ENCODE results near the gene SH3YL1.
A peak's percentile ranks its signal among the peaks of the same experiment; 100 is the strongest.

Gene SH3YL1

DNA sequence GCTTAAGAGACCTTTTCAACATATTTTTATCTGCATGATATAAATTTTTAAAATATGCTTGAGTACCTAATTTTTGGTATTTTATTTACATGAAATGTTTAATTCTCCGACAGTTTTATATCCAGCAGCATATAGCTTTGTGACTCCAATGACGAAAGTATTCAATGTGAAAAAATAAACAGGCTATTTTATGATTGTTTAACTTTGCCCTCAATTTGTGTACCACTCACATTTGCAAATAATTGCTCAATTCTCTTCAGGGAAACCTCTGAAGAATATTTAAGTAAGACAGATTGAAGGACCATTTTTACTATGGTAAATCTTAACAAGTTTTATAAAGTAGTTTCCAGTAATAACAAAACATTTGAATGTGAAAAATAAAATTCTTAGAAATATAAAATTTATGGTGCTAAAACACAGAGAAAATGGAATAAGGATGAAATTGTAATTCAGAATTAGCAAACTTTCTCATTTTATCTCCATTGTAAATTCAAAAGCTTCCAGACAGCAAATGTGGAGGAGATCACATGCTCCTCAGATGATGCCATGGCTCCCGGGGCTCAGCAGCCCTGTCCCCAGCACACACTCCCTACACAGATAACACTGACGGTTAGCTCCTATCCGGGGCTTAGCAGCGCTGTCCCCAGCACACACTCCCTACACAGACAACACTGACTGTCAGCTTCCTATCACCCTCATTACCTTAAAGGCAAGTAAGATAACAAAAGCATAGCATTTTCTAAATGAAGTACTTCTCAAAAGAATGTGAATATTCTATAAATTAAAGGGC is 39.7 kb downstream of the SH3YL1 start:
- peak in 7 of 51 donors; percentile 4 to 46 (median 25) for DNase-seq

DNA sequence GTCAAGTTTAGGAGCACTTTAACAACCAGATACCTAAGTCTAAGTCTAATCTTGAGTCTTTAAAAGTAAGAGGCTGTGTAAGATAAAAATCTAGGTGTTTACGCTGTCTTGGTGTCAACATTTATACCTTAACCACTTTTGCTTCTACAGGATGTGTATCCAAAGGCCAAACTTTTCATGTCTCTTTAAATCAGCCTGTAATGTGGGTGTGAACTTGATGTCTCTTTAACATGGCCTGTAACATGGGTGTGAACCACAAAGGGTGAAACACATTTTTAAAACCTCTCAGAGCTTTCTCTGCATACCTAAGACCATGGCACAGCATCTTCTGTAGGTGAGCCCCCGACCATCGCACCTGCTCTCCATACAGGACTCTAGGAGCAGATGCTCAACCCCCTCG is 40.4 kb downstream of the SH3YL1 start:
- DNase-seq: no peak

DNA sequence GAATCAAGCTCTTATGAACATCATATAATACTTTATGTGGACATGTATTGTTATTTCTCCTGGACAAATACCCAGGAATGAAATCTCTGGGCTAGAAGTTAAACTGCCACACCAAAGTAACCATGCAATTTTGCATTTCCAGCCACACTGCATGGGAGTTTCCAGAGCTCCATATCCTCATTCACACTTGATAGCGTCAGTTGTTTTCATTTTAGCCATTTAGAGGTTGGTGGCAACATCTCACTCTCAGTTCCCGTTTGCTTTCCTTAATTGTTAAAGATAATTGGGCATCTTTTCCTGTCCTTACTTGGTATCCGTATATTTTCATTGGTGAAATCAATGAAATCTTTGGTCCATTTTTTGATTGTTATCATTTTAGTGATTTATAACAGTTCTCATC is 47.8 kb downstream of the SH3YL1 start:
- no peak for DNase-seq

DNA sequence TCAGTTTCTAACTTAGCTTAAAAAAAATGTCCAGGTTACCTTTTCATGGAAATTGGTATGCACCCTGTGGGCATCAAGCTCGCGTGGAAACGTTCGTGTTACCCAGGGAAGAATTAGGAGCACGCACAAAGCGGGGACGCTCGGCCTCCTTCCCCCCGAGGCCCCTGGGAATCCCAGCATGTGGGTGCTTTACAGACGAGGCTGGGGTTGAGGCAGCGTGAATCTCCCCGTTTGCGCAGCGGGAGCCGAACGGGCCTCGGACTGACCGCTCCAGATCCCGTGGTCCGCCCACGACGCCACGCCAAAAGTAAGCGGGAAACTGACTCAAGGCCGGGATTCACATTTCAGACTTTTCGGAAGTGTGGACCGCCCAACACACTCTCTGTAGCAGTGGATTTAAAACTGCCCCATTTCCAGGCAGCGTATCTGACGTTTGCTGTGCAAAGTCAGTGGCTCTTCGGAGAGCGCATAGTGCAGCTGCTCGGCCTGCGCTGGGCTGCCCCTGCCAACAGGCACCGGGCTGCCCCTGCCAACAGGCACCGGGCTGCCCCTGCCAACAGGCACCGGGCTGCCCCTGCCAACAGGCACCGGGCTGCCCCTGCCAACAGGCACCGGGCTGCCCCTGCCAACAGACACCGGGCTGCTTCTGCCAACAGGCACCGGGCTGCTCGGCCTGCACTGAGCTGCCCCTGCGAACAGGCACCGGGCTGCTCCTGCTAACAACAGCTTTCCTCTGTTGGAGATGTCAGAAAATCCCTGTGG is 49.7 kb downstream of the SH3YL1 start:
- peak in 26 of 51 donors; percentile 6 to 75 (median 39) for DNase-seq

DNA sequence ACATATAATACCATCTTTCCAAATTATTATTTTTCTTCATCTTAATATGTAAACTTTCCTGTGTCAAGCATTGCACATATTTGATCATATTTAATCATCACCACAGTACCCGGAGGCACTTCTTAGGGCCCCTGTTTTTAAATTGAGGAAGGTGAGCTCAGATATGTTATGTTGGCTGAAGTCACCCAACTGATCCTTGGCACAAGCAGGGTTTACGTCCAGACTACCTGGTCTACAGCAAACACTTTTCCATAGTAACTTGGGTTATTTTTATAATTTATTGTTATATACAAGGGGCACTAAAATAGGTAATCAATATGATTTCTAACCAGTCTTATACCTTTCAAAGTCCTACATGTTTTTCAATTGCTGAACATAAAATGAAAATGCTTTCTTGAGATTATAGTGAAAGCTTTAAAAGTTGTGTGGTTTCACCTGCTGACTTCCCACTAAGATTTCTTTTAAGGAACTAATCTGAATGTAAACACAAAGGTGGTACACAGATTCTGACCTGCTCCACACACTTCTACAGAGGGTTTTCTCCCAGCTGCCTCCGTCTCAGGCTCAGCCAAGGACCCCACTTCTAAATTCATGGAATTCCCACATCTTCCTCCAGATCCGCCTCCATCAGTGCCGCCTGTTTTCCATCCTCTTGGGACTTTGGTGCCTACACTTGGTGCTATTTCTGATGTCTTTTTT is 52.2 kb downstream of the SH3YL1 start:
- DNase-seq: no peak

DNA sequence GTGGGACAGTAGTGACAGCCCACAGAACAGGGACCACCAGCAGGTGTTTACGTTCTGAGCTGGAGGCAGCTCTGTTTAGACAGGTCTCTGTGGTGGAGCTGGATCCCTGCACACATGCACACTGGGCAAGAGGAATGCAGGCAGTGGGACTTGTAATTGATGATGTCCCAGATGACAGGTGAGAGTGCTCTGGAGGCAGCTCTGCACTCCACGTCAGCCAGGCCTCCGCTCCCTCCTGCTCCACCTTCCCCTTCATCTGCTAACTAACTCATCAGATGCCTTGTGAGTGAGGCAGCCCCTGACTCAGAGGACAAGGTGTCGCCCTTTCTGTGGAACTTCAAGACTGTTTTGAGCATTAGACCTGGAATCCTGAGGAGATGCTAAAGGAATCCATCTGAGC is 53.2 kb downstream of the SH3YL1 start:
- DNase-seq: no peak

DNA sequence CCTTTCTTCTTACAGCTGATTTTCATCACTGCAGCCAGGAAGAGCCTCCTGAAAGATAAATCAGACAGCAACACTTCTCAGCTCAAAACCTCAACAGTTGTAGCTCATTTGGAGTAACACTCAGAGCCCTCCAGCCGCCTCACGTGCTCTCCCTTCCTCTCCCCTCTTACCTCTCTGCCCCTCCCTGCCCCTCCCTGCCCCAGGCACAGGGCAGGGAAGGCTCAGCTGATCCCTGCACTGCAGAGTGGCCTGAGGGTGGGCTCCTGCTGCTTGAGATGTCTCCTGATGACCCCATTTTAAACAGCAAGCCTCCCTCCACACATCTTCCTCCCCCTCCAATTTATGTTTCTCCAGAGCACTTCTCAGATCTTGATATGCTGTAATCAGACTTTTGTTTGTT is 54.4 kb downstream of the SH3YL1 start:
- DNase-seq: no peak

DNA sequence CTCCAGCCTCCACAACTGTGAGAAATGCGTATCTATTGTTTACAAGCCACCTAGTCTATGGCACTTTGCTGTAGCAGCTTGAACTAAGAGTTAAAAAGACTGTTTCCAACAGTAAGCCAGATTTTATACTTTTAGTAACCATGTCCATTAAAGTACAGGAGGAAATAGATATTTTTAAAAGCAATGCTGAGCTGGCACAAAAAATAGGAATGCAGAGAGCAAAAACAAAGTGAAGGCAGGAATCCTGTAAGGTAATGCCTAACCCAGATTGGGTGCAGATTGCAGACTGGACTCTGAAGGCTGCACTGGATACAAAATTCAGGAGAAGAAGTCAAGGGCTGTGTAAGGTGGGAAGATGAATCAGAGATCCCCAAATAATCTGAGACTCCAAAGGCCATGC is 55.5 kb downstream of the SH3YL1 start:
- no peak for DNase-seq

DNA sequence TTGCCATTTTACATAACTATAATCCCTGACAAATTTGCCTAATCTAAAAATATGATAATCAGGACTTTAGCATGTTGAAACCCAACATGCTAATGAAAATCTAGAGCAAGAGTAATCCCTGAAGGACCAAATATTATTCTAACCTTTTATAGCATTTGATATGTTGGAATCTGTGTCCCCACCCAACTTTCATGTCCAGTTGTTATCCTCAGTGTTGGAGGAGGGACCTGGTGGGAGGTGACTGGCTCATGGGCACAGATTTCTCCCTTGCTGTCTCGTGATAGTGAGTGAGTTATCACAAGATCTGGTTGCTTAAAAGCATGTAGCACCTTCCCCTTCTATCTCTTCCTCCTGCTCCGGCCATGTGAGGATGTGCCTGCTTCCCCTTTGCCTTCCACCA is 59.8 kb downstream of the SH3YL1 start:
- DNase-seq: no peak

DNA sequence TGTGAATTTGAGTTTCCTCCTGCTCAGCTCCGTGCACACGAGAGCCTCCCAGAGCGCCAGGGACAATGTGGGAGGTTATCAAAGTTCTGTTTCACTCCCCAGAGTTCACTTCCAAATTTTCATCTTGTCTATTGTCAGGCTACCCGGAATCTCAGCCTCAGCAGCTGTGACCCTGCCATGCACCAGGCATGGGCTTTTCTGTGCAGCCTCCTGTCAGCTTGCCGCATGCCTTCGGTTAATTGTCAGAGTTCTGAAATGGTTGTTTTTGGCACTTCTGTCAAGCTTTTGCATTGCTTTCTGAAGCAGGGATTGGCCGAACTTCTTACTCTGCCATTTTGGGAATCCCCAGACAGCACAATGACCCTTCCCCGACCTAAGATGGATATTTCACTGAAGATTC is 60.4 kb downstream of the SH3YL1 start:
- DNase-seq: no peak

DNA sequence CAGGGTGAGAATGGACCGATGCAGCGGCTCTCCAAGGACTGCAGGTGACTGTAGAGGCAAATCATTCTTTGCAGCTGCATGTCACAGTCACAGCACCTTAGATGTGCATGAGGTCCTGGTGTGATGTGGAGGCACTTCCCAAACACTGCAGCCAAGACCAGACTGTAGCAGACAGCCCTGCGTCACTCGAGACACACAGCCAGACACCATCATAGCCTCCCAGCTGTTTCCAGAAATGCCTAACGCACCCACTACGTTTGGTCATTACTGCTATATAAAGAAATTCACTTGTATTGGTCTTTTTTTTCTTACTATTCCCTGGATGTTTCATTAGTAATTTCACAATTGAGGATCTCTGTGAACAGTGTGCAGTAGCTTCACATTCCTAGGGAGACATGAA is 60.9 kb downstream of the SH3YL1 start:
- DNase-seq: no peak

DNA sequence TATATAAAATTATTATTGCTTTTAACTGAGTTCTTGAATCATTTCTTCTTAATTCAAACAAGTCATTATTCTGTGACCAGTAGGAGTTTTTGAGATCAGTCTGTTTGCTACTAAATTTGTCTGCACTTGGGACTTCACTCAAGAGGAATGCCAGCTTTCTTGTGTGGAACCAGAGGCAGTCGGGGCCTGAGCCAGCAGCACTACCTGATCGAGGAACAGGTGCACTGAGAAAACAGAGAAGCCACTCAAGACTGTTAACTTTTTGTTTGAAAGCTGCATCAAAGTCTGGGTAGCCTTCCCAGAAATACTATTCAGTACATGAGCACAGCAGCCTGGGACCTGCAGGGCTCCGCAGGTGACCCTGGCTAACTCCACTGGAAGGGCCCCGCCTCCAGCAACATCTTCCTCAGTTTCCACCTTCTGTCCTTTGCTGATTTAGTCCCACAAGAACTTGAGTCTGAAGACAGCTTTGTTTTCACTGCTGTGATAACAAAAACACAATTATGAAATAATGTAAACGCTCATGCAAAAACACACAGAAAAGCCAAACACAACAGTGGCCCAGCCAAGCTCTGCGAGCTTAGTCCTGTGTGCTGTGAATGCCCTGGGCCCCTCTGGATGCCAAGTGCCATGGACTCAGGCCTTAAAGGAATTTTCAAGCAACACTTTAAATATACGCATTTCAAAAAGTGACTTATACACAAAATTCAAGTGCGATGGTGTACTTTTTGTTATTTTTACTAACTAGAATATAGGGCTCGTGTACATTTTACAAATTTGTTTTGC is 62.0 kb downstream of the SH3YL1 start:
- DNase-seq: no peak

DNA sequence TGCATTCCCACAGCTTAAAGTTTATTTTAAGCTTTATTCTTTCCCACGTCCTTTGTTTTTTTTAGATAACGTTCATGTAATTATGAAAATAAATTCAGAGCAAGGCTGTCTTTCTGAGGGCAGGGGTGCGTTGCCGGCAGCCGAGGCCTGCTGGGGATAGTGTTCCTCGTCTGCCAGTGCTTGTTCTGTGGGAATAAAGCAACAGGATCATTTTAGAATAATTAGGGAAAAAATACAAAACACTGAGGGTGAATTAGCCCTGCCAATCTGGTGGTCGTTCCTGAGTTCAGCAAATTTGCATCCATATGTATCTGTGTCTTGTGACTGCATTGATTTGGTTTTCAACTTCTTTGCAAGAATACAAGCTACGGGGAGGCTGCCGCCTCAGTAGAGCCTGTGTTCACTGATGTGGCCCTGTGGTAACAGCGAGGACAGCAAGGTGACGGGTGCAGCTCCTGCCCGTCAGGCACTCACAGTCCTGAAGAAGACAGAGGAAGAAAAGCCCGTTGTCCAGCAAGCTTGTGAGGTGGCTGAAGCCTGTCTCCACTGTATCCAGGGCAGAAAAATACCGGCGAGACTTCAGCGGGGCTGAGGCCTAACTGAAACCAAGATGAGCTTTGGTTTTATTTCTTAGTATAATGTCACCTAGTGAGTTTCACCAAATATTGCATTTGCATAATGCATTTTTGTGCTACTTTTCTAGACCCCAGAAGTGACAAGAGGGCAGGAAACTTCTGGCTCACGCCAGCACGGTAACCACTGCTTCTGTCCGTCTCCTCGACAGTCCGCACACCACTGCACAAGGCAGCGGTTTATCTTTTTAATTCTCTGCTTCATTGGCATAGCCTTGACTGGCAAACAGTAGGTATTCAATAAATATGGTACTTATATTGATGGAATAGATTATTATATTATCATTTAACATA is 64.5 kb downstream of the SH3YL1 start:
- DNase-seq: no peak

DNA sequence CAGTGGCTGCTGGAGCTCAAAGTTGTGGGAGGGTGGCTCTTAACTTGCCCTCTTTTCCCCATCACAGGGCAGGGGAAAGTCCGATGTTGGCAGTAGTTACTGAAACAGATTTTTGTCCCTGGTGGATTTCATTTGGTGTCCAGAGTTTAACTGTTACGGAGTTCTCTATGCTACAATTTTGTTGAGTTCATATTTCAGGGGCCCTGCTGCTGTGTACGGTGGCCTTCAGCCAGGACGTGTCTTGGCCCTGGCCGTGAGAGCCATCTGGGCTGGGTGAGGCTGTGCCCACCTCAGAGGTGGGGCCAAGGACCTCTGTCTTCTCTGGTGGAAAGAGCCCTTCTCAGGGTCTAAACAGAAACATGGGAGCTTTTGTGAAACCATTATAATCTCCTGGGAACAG is 67.4 kb downstream of the SH3YL1 start:
- no peak for DNase-seq

DNA sequence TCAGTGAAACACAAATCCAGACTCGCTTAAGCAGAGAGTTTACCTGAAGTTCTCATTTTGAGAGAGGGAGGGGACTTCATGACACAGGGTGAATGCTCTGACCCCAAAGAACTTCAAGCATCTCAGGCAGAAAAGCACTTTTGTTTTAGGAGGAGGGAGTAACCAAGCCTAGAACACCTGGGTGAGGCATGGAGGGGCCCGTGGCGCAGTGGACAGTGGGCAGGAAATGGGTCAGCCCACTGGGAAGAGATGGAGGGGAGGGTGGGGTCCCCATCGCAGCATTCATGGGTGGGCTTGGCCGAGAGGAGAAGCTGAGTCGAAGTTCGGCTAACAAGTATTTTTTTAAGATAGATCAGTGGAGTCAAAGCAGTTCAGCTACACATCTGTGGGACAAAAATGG is 67.9 kb downstream of the SH3YL1 start:
- no peak for DNase-seq

DNA sequence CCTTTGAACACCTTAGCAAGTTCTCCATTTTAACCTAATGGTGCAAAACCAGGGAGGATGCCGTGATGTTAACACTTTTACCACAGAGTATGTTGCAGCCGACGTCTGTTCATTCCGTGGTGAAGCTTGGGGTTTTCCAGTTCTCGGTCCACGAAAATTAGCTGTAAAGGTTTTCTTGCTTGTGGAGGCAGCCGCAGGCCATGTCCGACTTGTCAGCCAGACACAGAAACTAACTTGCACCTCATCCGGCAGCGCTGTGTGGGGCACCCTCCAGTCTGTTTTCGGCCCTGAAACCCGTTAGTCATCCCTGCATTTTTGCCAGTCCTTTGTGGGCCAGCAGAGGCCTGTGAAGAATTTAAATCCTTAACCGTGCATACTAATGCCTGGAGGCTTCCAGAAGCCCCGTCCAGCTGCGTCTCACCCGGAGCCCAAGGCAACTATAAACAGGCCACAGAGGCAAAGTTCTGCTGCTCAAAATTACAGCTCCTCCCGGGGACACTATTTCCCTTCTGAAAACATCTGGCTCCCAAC is 70.6 kb downstream of the SH3YL1 start:
- DNase-seq: no peak

DNA sequence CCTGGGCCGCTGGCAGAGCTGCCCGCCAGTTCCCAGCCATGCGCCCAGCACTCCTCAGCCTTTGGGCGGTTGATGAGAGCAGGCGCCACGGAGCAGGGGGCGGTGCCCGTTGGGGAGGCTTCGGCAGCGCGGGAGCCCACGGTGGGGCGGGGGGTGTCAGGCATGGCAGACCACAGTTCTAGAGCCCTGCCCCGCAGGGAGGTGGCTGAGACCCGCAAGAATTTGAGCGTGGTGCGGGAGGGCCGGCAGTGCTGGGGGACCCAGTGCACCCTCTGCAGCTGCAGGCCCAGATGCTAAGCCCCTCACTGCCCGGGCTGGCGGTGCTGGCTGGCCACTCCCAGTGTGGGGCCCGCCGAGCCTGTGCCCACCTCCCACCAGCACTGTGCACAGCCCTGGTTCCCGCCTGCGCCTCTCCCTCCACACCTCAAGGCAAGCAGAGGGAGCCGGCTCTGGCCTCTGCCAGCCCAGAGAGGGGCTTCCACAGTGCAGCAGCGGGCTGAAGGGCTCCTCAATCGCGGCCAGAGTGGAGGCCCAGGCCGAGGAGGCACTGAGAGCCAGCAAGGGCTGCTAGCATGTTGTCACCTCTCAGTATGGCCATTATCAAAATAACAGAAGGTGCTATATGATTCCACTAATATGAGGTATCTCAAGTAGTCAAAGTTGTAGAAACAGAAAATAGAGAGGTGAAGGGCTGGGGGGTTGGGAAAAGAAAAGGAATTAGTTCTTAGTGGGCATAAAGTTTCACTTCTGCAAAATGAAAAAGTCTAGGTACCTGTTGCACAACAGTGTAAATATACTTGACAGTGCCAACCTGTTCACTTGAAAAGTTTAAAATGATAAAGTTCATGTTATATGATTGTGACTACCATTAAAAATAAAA is 72.3 kb downstream of the SH3YL1 start:
- no peak for DNase-seq

DNA sequence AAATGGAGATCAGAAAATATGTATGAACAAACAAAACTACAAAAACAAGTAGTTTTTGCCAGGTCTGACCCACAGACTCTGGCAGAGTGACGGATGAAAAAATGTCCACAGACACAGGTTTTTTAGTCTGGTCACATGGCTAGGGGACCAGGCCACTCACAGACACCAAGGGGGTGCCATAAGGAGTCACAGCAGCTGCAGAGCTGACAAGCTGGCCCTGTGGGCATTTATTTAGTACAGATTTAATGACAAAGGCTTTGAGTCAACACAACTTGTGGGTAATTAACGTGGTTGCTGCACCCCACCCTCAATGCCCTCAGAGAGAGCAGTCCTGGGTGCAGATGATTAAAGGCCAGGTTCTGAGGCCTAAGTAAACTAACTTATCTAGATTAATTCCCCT is 76.0 kb downstream of the SH3YL1 start:
- no peak for DNase-seq

DNA sequence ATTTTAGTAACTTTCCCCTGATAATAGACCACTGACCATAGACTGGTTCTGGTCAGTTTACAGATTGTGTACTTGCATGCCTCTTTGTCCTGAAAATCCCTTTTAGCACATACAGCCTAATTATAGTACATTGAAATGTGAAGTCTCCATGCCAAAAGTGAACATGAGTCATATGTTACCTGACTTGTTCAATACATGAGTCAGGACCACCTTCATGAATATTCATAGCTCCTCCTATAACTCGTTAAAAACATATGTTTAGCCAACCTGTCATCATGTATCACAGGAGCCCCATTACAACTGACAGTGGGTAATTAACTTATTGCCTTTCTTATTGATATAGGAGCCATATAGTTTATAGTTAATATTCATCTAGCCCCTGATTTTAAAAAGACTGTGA is 78.6 kb downstream of the SH3YL1 start:
- no peak for DNase-seq

Measured in hypothalamus (tissue), 51 donors.